Fibroblast of mammary gland (primary cell): ENCODE results near the gene BDKRB2.

ENCODE experiments used
- DNase-seq: peaks from one replicate; pipeline ENCODE4 v3.0.0-alpha.2; 2010; ENCODE audit warnings: low read depth
- H3K4me3 ChIP-seq: 2 replicates; pipeline ENCODE4 v1.5.1; 2011; ENCODE audit warnings: low read depth, mild to moderate bottlenecking, low read length, moderate library complexity; ENCODE audit not compliant: control insufficient read depth
- CTCF ChIP-seq: conservative IDR thresholded peaks from 2 replicates; pipeline ENCODE4 v1.5.1; 2011; ENCODE audit warnings: low read depth, low read length, inconsistent platforms; ENCODE audit not compliant: control insufficient read depth, insufficient read depth

BDKRB2 gene

GRCh38 chr14:96225213-96225612, 20.6 kb downstream of the BDKRB2 start:
- H3K4me3 ChIP-seq: no peak overlapping the region
- no peak for TF ChIP-seq CTCF

GRCh38 chr14:96225745-96226151, 21.1 kb downstream of the BDKRB2 start:
- peak; percentile 63 for DNase-seq
- peak; percentile 35 for TF ChIP-seq CTCF
- H3K4me3 ChIP-seq: no peak overlapping the region

More at GRCh38 chr14:96225213-96225612, 20.6 kb downstream of the BDKRB2 start:
- DNase-seq: no peak

- no peak for DNase-seq
- no peak for TF ChIP-seq CTCF
Measured at GRCh38 chr14:96227428-96227827, 22.8 kb downstream of the BDKRB2 start.

GRCh38 chr14:96229315-96229714, 24.7 kb downstream of the BDKRB2 start:
- no peak for TF ChIP-seq CTCF
- peak; percentile 44 for DNase-seq
- H3K4me3 ChIP-seq: no peak overlapping the region

More at GRCh38 chr14:96227428-96227827, 22.8 kb downstream of the BDKRB2 start:
- no peak overlapping the region for H3K4me3 ChIP-seq

GRCh38 chr14:96231056-96231455, 26.4 kb downstream of the BDKRB2 start:
- no peak for TF ChIP-seq CTCF
- no peak for DNase-seq
- no peak overlapping the region for H3K4me3 ChIP-seq

- no peak for TF ChIP-seq CTCF
- no peak overlapping the region for H3K4me3 ChIP-seq
- DNase-seq: no peak
Measured at GRCh38 chr14:96231526-96232130, 27.0 kb downstream of the BDKRB2 start.

GRCh38 chr14:96232506-96232905, 27.9 kb downstream of the BDKRB2 start:
- no peak for DNase-seq
- H3K4me3 ChIP-seq: no peak overlapping the region
- TF ChIP-seq CTCF: no peak
